PC-3 (cell line): ENCODE data around the gene CCDC63.

Source experiments
- EZH2 ChIP-seq: fragments of 300-600 bp; sonication (generic); IDR thresholded peaks from one replicate; pipeline ENCODE4 v1.6.1; 2017; ENCODE audit warnings: antibody characterized with exemption, mild to moderate bottlenecking, low read length; ENCODE audit not compliant: unreplicated experiment
- EZH2phosphoT487 ChIP-seq: fragments of 300-600 bp; sonication (generic); IDR thresholded peaks from 2 replicates; pipeline ENCODE4 v1.6.1; 2018; ENCODE audit warnings: mild to moderate bottlenecking, antibody characterized with exemption, low read length, borderline replicate concordance
- TF ChIP-seq, protein P1 (sequence below): fragments of 300-600 bp; sonication (generic); conservative IDR thresholded peaks from 2 replicates; pipeline ENCODE4 v1.5.1; 2017; ENCODE audit warnings: antibody characterized with exemption, low read depth, mild to moderate bottlenecking, low read length

DNA sequence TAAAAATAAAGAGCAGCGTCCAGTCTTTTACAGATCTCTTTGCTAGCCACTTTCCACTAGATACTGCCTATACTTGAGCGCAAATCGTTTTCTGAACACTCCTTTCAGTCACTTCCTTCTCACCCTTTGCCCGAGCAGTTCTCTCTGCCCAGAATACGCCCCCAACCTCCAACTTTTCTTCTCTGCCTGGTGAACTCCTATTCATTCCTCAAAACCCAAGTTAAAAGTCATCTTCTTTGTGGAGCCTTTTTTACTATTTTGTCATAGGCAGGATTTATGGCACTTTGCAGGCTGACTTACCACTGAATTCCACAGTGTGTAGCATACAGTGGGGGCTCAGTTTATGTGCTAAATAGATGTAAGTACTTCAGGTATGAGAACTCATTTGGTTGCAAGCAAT lies 4.0 kb downstream of the CCDC63 start:
- TF ChIP-seq, protein P1, sequence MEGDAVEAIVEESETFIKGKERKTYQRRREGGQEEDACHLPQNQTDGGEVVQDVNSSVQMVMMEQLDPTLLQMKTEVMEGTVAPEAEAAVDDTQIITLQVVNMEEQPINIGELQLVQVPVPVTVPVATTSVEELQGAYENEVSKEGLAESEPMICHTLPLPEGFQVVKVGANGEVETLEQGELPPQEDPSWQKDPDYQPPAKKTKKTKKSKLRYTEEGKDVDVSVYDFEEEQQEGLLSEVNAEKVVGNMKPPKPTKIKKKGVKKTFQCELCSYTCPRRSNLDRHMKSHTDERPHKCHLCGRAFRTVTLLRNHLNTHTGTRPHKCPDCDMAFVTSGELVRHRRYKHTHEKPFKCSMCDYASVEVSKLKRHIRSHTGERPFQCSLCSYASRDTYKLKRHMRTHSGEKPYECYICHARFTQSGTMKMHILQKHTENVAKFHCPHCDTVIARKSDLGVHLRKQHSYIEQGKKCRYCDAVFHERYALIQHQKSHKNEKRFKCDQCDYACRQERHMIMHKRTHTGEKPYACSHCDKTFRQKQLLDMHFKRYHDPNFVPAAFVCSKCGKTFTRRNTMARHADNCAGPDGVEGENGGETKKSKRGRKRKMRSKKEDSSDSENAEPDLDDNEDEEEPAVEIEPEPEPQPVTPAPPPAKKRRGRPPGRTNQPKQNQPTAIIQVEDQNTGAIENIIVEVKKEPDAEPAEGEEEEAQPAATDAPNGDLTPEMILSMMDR: no peak
- TF ChIP-seq EZH2 (no peak), EZH2phosphoT487 (no peak)
